Breast epithelium (tissue), 4 donors: ENCODE measurements around the gene MYBPC2. TPM values are rescaled to one million over a fixed set of nuclear protein-coding genes. Genes with fewer than 3 reads are reported as not detected.

ENCODE experiments used
- DNase-seq, 2 donors: peaks; one replicate each; pipeline ENCODE4 v3.0.0-alpha.2; 2019; ENCODE audit warnings: low spot score in 2 of 2
- H3K27ac ChIP-seq, 2 donors: fragments of 200-600 bp; sonication (generic) in 1 of 2; one replicate each; pipeline ENCODE4 v1.5.1; 2016 to 2019; ENCODE audit warnings: mild to moderate bottlenecking in 1 of 2
- H3K27me3 ChIP-seq, 2 donors: fragments of 200-600 bp; sonication (generic) in 1 of 2; one replicate each; pipeline versions ENCODE4 v1.5.1 to v1.6.0; 2017 to 2019; ENCODE audit warnings: control low read depth in 1 of 2, mild to moderate bottlenecking in 1 of 2
- H3K36me3 ChIP-seq: fragments of 200-600 bp; one replicate; pipeline ENCODE4 v1.5.1; 2019
- H3K4me1 ChIP-seq, 2 donors: fragments of 200-600 bp; sonication (generic); one replicate each; pipeline ENCODE4 v1.5.1; 2016 to 2019; ENCODE audit warnings: control low read depth in 1 of 2
- H3K4me3 ChIP-seq, 3 donors: fragments of 200-600 bp; sonication (generic); 1 replicate in 2 of 3; 2 replicates in 1 of 3; pipeline ENCODE4 v1.5.1; 2016 to 2019; ENCODE audit warnings: mild to moderate bottlenecking in 3 of 3, moderate library complexity in 2 of 3
- H3K9me3 ChIP-seq, 2 donors: fragments of 200-600 bp; sonication (generic) in 1 of 2; one replicate each; pipeline ENCODE4 v1.5.1; 2016 to 2019; ENCODE audit warnings: control low read depth in 1 of 2
- CTCF ChIP-seq, 3 donors: fragments of 450-650 bp; IDR thresholded peaks; one replicate each; pipeline ENCODE4 v1.5.1; 2016 to 2017; ENCODE audit warnings: antibody characterized with exemption in 3 of 3, mild to moderate bottlenecking in 3 of 3, moderate library complexity in 3 of 3
- POLR2A ChIP-seq: fragments of 450-650 bp; IDR thresholded peaks from one replicate; pipeline ENCODE4 v1.6.1; 2016; ENCODE audit warnings: antibody characterized with exemption, mild to moderate bottlenecking, moderate library complexity
- POLR2AphosphoS5 ChIP-seq, 3 donors: sonication (generic); formaldehyde crosslinking; IDR thresholded peaks; one replicate each; pipeline ENCODE4 v1.6.1; 2017; ENCODE audit warnings: antibody characterized with exemption in 3 of 3
- intact Hi-C: fragments of 100-400 bp; cut with DNase I; formaldehyde crosslinking; loops from one replicate; pipeline ENCODE4 v1.15.1; 2023; ENCODE audit warnings: low total_unique reads
- total RNA-seq, 3 donors: library from RNA; depleted of rRNA; stranded (reverse); fragments of >200 nt; gene quantifications; one replicate each; pipeline ENCODE4 v1.1.0, GENCODE V29; 2016

Gene MYBPC2
- total RNA-seq, 3 donors from 2014 or later = under 0.01 TPM; not detected in 2

- H3K4me1 ChIP-seq = no peaks in the 10 kb centered on the region
- TF ChIP-seq POLR2AphosphoS5 (IDR thresholded peaks at IDR 0.05) (no peak), CTCF (IDR thresholded peaks at IDR 0.05) (no peak), POLR2A (no peak)
- H3K36me3 ChIP-seq = no peaks in the 10 kb centered on the region
- no peak for DNase-seq
- H3K27me3 ChIP-seq = peaks cover 0 to 9% of the 10 kb centered on the region in 2 donors
- no peak overlapping the region for H3K27ac ChIP-seq
- intact Hi-C loops = no loop called here
- H3K4me3 ChIP-seq = no peak overlapping the region
- H3K9me3 ChIP-seq = no peaks in the 10 kb centered on the region
Measured at GRCh38 chr19:50425581-50425980, 7.1 kb upstream of the MYBPC2 start.

- H3K27ac ChIP-seq = peak overlapping the region; percentile 57 to 58
- DNase-seq = no peak
- peaks cover 0 to 4% of the 10 kb centered on the region in 2 donors for H3K4me1 ChIP-seq
- intact Hi-C loops = no loop called here
- H3K9me3 ChIP-seq = no peaks in the 10 kb centered on the region
- peak overlapping the region; percentile 10 to 58 (median 39) for H3K4me3 ChIP-seq
- H3K36me3 ChIP-seq = no peaks in the 10 kb centered on the region
- no peak for TF ChIP-seq CTCF (IDR thresholded peaks at IDR 0.05)
- no peak for TF ChIP-seq POLR2AphosphoS5 (IDR thresholded peaks at IDR 0.05)
- no peak for TF ChIP-seq POLR2A
- H3K27me3 ChIP-seq = peaks cover 0 to 4% of the 10 kb centered on the region in 2 donors
Measured at GRCh38 chr19:50427318-50427925, 5.3 kb upstream of the MYBPC2 start.

DNA sequence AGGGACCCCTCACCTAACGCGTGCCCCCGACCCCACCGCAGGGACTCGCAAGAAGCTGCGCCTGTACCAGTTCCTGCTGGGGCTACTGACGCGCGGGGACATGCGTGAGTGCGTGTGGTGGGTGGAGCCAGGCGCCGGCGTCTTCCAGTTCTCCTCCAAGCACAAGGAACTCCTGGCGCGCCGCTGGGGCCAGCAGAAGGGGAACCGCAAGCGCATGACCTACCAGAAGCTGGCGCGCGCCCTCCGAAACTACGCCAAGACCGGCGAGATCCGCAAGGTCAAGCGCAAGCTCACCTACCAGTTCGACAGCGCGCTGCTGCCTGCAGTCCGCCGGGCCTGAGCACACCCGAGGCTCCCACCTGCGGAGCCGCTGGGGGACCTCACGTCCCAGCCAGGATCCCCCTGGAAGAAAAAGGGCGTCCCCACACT is 4.7 kb upstream of the MYBPC2 start:
- H3K36me3 ChIP-seq = no peaks in the 10 kb centered on the region
- H3K27ac ChIP-seq = peak overlapping the region; percentile 57 to 58
- intact Hi-C loops = loop anchor here (2.0 kb wide), 1 partner anchor 37 kb away; no protein-coding TSS in a partner anchor
- peaks cover 0 to 4% of the 10 kb centered on the region in 2 donors for H3K4me1 ChIP-seq
- no peaks in the 10 kb centered on the region for H3K9me3 ChIP-seq
- peaks cover 0 to 4% of the 10 kb centered on the region in 2 donors for H3K27me3 ChIP-seq
- peak overlapping the region; percentile 10 to 58 (median 39) for H3K4me3 ChIP-seq
- DNase-seq = peak; percentile 88 to 89
- TF ChIP-seq POLR2A = no peak
- TF ChIP-seq CTCF (IDR thresholded peaks at IDR 0.05) = no peak
- TF ChIP-seq POLR2AphosphoS5 (IDR thresholded peaks at IDR 0.05) = peak in 1 of 3 donors; percentile 31

DNA sequence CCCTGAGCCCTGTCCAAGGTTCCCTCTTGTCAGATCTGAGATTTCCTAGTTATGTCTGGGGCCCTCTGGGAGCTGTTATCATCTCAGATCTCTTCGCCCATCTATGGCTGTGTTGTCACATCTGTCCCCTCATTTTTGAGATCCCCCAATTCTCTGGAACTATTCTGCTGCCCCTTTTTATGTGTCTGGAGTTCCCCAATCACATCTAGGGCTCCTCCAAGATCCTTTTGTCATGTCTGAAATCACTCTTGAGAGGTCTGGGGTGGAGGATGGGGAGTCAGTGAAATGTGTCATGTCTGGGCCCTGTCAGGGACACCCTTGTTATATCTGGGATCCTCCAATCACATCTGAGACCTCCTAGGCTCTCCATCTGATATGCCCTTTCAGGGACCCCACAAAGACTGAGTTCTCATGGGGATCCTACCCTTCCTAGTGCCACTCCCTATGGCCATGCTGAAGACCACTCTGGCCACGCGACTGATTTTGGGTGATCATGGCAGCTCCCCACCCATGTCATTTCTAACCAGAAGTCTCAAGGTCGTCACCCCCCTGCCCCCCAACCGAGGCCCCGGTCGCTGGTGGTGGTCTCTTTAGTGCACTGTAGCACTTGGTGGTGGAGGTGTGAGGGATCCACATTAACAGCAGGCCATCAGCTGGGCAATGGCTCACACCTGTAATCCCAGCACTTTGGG is 3.8 kb upstream of the MYBPC2 start:
- no peak for DNase-seq
- intact Hi-C loops = loop anchor here (2.0 kb wide), 1 partner anchor 36 kb away; no protein-coding TSS in a partner anchor
- H3K36me3 ChIP-seq = no peaks in the 10 kb centered on the region
- H3K4me1 ChIP-seq = peaks cover 0 to 4% of the 10 kb centered on the region in 2 donors
- H3K4me3 ChIP-seq = no peak overlapping the region
- H3K27ac ChIP-seq = no peak overlapping the region
- H3K27me3 ChIP-seq = peaks cover 0 to 4% of the 10 kb centered on the region in 2 donors
- H3K9me3 ChIP-seq = no peaks in the 10 kb centered on the region
- TF ChIP-seq POLR2A (no peak), CTCF (IDR thresholded peaks at IDR 0.05) (no peak), POLR2AphosphoS5 (IDR thresholded peaks at IDR 0.05) (no peak)

- H3K27ac ChIP-seq = peak overlapping the region in 1 of 2 donors; percentile 74
- H3K4me1 ChIP-seq = peaks cover 0 to 4% of the 10 kb centered on the region in 2 donors
- TF ChIP-seq CTCF (IDR thresholded peaks at IDR 0.05) (no peak), POLR2A (no peak), POLR2AphosphoS5 (IDR thresholded peaks at IDR 0.05) (no peak)
- H3K9me3 ChIP-seq = no peaks in the 10 kb centered on the region
- no peaks in the 10 kb centered on the region for H3K36me3 ChIP-seq
- DNase-seq = no peak
- intact Hi-C loops = no loop called here
- H3K27me3 ChIP-seq = peaks cover 0 to 4% of the 10 kb centered on the region in 2 donors
- peak overlapping the region; percentile 49 to 80 (median 72) for H3K4me3 ChIP-seq
Measured at GRCh38 chr19:50430888-50431342, 1.8 kb upstream of the MYBPC2 start.
